Measurements from ENCODE around the gene ENOX1.

Gene ENOX1

GRCh38 chr13:43221611-43222010 is 565.2 kb downstream of the ENOX1 start:
- H3K27me3 ChIP-seq (ENCODE audit: control insufficient read depth in 2 of 2, insufficient read depth in 2 of 2, low read length in 2 of 2) = peaks cover 0 to 3% of the 10 kb centered on the region in 2 donors
- H3K9ac ChIP-seq (ENCODE audit: low read depth in 1 of 2, low read length in 2 of 2) = no peak overlapping the region
- H3K9me3 ChIP-seq (ENCODE audit: control insufficient read depth in 2 of 2, low read length in 2 of 2) = no peaks in the 10 kb centered on the region
- no peak overlapping the region for H3K4me3 ChIP-seq (ENCODE audit: low read length in 2 of 2)
- no peaks in the 10 kb centered on the region for H3K4me1 ChIP-seq (ENCODE audit: control insufficient read depth in 2 of 2, insufficient read depth in 2 of 2, low read length in 2 of 2)
- H3K36me3 ChIP-seq (ENCODE audit: control insufficient read depth in 2 of 2, insufficient read depth in 2 of 2, low read length in 2 of 2) = no peaks in the 10 kb centered on the region
- H3K27ac ChIP-seq (ENCODE audit: low read depth in 2 of 2, low read length in 2 of 2) = no peak overlapping the region

- H3K9ac ChIP-seq (ENCODE audit: low read depth in 1 of 2, low read length in 2 of 2) = no peak overlapping the region
- no peak overlapping the region for H3K4me3 ChIP-seq (ENCODE audit: low read length in 2 of 2)
- no peaks in the 10 kb centered on the region for H3K9me3 ChIP-seq (ENCODE audit: control insufficient read depth in 2 of 2, low read length in 2 of 2)
- no peaks in the 10 kb centered on the region for H3K36me3 ChIP-seq (ENCODE audit: control insufficient read depth in 2 of 2, insufficient read depth in 2 of 2, low read length in 2 of 2)
- H3K4me1 ChIP-seq (ENCODE audit: control insufficient read depth in 2 of 2, insufficient read depth in 2 of 2, low read length in 2 of 2) = no peaks in the 10 kb centered on the region
- no peaks in the 10 kb centered on the region for H3K27me3 ChIP-seq (ENCODE audit: control insufficient read depth in 2 of 2, insufficient read depth in 2 of 2, low read length in 2 of 2)
- H3K27ac ChIP-seq (ENCODE audit: low read depth in 2 of 2, low read length in 2 of 2) = no peak overlapping the region
These were observed 565.7 kb downstream of the ENOX1 start for GRCh38 chr13:43220873-43221595.

GRCh38 chr13:43214124-43214523 is 572.6 kb downstream of the ENOX1 start:
- Histone ChIP-seq H3K9ac (ENCODE audit: low read depth in 1 of 2, low read length in 2 of 2) (no peak overlapping the region), H3K27ac (ENCODE audit: low read depth in 2 of 2, low read length in 2 of 2) (no peak overlapping the region), H3K36me3 (ENCODE audit: control insufficient read depth in 2 of 2, insufficient read depth in 2 of 2, low read length in 2 of 2) (no peaks in the 10 kb centered on the region), H3K9me3 (ENCODE audit: control insufficient read depth in 2 of 2, low read length in 2 of 2) (no peaks in the 10 kb centered on the region), H3K27me3 (ENCODE audit: control insufficient read depth in 2 of 2, insufficient read depth in 2 of 2, low read length in 2 of 2) (no peaks in the 10 kb centered on the region), H3K4me3 (ENCODE audit: low read length in 2 of 2) (no peak overlapping the region), H3K4me1 (ENCODE audit: control insufficient read depth in 2 of 2, insufficient read depth in 2 of 2, low read length in 2 of 2) (no peaks in the 10 kb centered on the region)

- Histone ChIP-seq H3K9ac (ENCODE audit: low read depth in 1 of 2, low read length in 2 of 2) (no peak overlapping the region), H3K36me3 (ENCODE audit: control insufficient read depth in 2 of 2, insufficient read depth in 2 of 2, low read length in 2 of 2) (no peaks in the 10 kb centered on the region), H3K4me3 (ENCODE audit: low read length in 2 of 2) (no peak overlapping the region), H3K4me1 (ENCODE audit: control insufficient read depth in 2 of 2, insufficient read depth in 2 of 2, low read length in 2 of 2) (no peaks in the 10 kb centered on the region), H3K27ac (ENCODE audit: low read depth in 2 of 2, low read length in 2 of 2) (no peak overlapping the region), H3K9me3 (ENCODE audit: control insufficient read depth in 2 of 2, low read length in 2 of 2) (no peaks in the 10 kb centered on the region), H3K27me3 (ENCODE audit: control insufficient read depth in 2 of 2, insufficient read depth in 2 of 2, low read length in 2 of 2) (no peaks in the 10 kb centered on the region)
These were observed 579.9 kb downstream of the ENOX1 start for GRCh38 chr13:43206838-43207237.

- Histone ChIP-seq H3K27ac (ENCODE audit: low read depth in 2 of 2, low read length in 2 of 2) (no peak overlapping the region), H3K9me3 (ENCODE audit: control insufficient read depth in 2 of 2, low read length in 2 of 2) (no peaks in the 10 kb centered on the region), H3K4me3 (ENCODE audit: low read length in 2 of 2) (no peak overlapping the region), H3K27me3 (ENCODE audit: control insufficient read depth in 2 of 2, insufficient read depth in 2 of 2, low read length in 2 of 2) (no peaks in the 10 kb centered on the region), H3K36me3 (ENCODE audit: control insufficient read depth in 2 of 2, insufficient read depth in 2 of 2, low read length in 2 of 2) (no peaks in the 10 kb centered on the region), H3K4me1 (ENCODE audit: control insufficient read depth in 2 of 2, insufficient read depth in 2 of 2, low read length in 2 of 2) (no peaks in the 10 kb centered on the region), H3K9ac (ENCODE audit: low read depth in 1 of 2, low read length in 2 of 2) (no peak overlapping the region)
These were observed 581.4 kb downstream of the ENOX1 start for GRCh38 chr13:43205416-43205815.

- Histone ChIP-seq H3K27ac (ENCODE audit: low read depth in 2 of 2, low read length in 2 of 2) (no peak overlapping the region), H3K9me3 (ENCODE audit: control insufficient read depth in 2 of 2, low read length in 2 of 2) (no peaks in the 10 kb centered on the region), H3K9ac (ENCODE audit: low read depth in 1 of 2, low read length in 2 of 2) (no peak overlapping the region), H3K27me3 (ENCODE audit: control insufficient read depth in 2 of 2, insufficient read depth in 2 of 2, low read length in 2 of 2) (no peaks in the 10 kb centered on the region), H3K4me1 (ENCODE audit: control insufficient read depth in 2 of 2, insufficient read depth in 2 of 2, low read length in 2 of 2) (no peaks in the 10 kb centered on the region), H3K36me3 (ENCODE audit: control insufficient read depth in 2 of 2, insufficient read depth in 2 of 2, low read length in 2 of 2) (no peaks in the 10 kb centered on the region), H3K4me3 (ENCODE audit: low read length in 2 of 2) (no peak overlapping the region)
These were observed 582.2 kb downstream of the ENOX1 start for GRCh38 chr13:43204591-43204990.

- H3K27ac ChIP-seq (ENCODE audit: low read depth in 2 of 2, low read length in 2 of 2) = no peak overlapping the region
- H3K27me3 ChIP-seq (ENCODE audit: control insufficient read depth in 2 of 2, insufficient read depth in 2 of 2, low read length in 2 of 2) = no peaks in the 10 kb centered on the region
- H3K36me3 ChIP-seq (ENCODE audit: control insufficient read depth in 2 of 2, insufficient read depth in 2 of 2, low read length in 2 of 2) = no peaks in the 10 kb centered on the region
- no peaks in the 10 kb centered on the region for H3K9me3 ChIP-seq (ENCODE audit: control insufficient read depth in 2 of 2, low read length in 2 of 2)
- no peaks in the 10 kb centered on the region for H3K4me1 ChIP-seq (ENCODE audit: control insufficient read depth in 2 of 2, insufficient read depth in 2 of 2, low read length in 2 of 2)
- H3K4me3 ChIP-seq (ENCODE audit: low read length in 2 of 2) = no peak overlapping the region
- H3K9ac ChIP-seq (ENCODE audit: low read depth in 1 of 2, low read length in 2 of 2) = no peak overlapping the region
These were observed 583.0 kb downstream of the ENOX1 start for GRCh38 chr13:43203781-43204180.

- Histone ChIP-seq H3K4me1 (ENCODE audit: control insufficient read depth in 2 of 2, insufficient read depth in 2 of 2, low read length in 2 of 2) (no peaks in the 10 kb centered on the region), H3K27me3 (ENCODE audit: control insufficient read depth in 2 of 2, insufficient read depth in 2 of 2, low read length in 2 of 2) (no peaks in the 10 kb centered on the region), H3K27ac (ENCODE audit: low read depth in 2 of 2, low read length in 2 of 2) (no peak overlapping the region), H3K36me3 (ENCODE audit: control insufficient read depth in 2 of 2, insufficient read depth in 2 of 2, low read length in 2 of 2) (no peaks in the 10 kb centered on the region), H3K9ac (ENCODE audit: low read depth in 1 of 2, low read length in 2 of 2) (no peak overlapping the region), H3K9me3 (ENCODE audit: control insufficient read depth in 2 of 2, low read length in 2 of 2) (no peaks in the 10 kb centered on the region), H3K4me3 (ENCODE audit: low read length in 2 of 2) (no peak overlapping the region)
These were observed 586.0 kb downstream of the ENOX1 start for GRCh38 chr13:43200736-43201135.

- Histone ChIP-seq H3K9me3 (ENCODE audit: control insufficient read depth in 2 of 2, low read length in 2 of 2) (no peaks in the 10 kb centered on the region), H3K27ac (ENCODE audit: low read depth in 2 of 2, low read length in 2 of 2) (no peak overlapping the region), H3K36me3 (ENCODE audit: control insufficient read depth in 2 of 2, insufficient read depth in 2 of 2, low read length in 2 of 2) (no peaks in the 10 kb centered on the region)
These were observed 586.5 kb downstream of the ENOX1 start for GRCh38 chr13:43200307-43200706.

GRCh38 chr13:43196750-43197370 is 589.9 kb downstream of the ENOX1 start:
- Histone ChIP-seq H3K4me3 (ENCODE audit: low read length in 2 of 2) (no peak overlapping the region), H3K9me3 (ENCODE audit: control insufficient read depth in 2 of 2, low read length in 2 of 2) (no peaks in the 10 kb centered on the region), H3K4me1 (ENCODE audit: control insufficient read depth in 2 of 2, insufficient read depth in 2 of 2, low read length in 2 of 2) (no peaks in the 10 kb centered on the region), H3K9ac (ENCODE audit: low read depth in 1 of 2, low read length in 2 of 2) (no peak overlapping the region), H3K27ac (ENCODE audit: low read depth in 2 of 2, low read length in 2 of 2) (no peak overlapping the region), H3K27me3 (ENCODE audit: control insufficient read depth in 2 of 2, insufficient read depth in 2 of 2, low read length in 2 of 2) (no peaks in the 10 kb centered on the region), H3K36me3 (ENCODE audit: control insufficient read depth in 2 of 2, insufficient read depth in 2 of 2, low read length in 2 of 2) (no peaks in the 10 kb centered on the region)

More at GRCh38 chr13:43200307-43200706, 586.5 kb downstream of the ENOX1 start:
- H3K9ac ChIP-seq (ENCODE audit: low read depth in 1 of 2, low read length in 2 of 2) = no peak overlapping the region
- no peak overlapping the region for H3K4me3 ChIP-seq (ENCODE audit: low read length in 2 of 2)
- H3K27me3 ChIP-seq (ENCODE audit: control insufficient read depth in 2 of 2, insufficient read depth in 2 of 2, low read length in 2 of 2) = no peaks in the 10 kb centered on the region
- no peaks in the 10 kb centered on the region for H3K4me1 ChIP-seq (ENCODE audit: control insufficient read depth in 2 of 2, insufficient read depth in 2 of 2, low read length in 2 of 2)

Data from mucosa of rectum (tissue), 2 donors.